ENCODE measurements around the gene QPRT. TPM values are rescaled to one million over a fixed set of nuclear protein-coding genes. Genes with fewer than 3 reads are reported as not detected.

Gene QPRT
- total and polyA plus RNA-seq, 2 donors (not counting 1 experiment from before 2014, with no cell fraction given) = 0.06 to 0.22 TPM

- H3K79me2 ChIP-seq (ENCODE audit: control insufficient read depth, insufficient read depth, low read length) = no peaks in the 10 kb centered on the region
- WGBS (ENCODE audit: insufficient coverage) = 60% methylated on average over 13 of the region's 17 CpGs
- intact Hi-C loops (cut with micrococcal nuclease) = loop anchor here (2.0 kb wide), 1 partner anchor 49 kb away; no protein-coding TSS in a partner anchor
Measured at GRCh38 chr16:29662000-29662728, 16.8 kb upstream of the QPRT start.

More at GRCh38 chr16:29662000-29662728, 16.8 kb upstream of the QPRT start:
- no peak overlapping the region for H3K9ac ChIP-seq (ENCODE audit: low read length)
- peak overlapping the region; percentile 52 for H3K4me3 Mint-ChIP-seq
- ChIA-PET CTCF (interaction anchor here (0.9 kb wide), 1 partner anchor 11 kb away, joined by 3 read pairs; no protein-coding TSS in a partner anchor), POLR2A (interaction anchor here (0.7 kb wide), 2 partner anchors 13 to 1539 kb away, joined by 3 read pairs; no protein-coding TSS in a partner anchor)
- peaks cover 54% of the 10 kb centered on the region for H3K4me1 Mint-ChIP-seq
- no peaks in the 10 kb centered on the region for H3K27me3 Mint-ChIP-seq
- no peaks in the 10 kb centered on the region for H3K36me3 ChIP-seq (replicated peaks in 1 of 2; ENCODE audit: control extremely low read depth in 1 of 2, control insufficient read depth in 1 of 2, extremely low read depth in 1 of 2, insufficient read depth in 2 of 2, low read length in 1 of 2)
- no peaks in the 10 kb centered on the region for H3K9me3 Mint-ChIP-seq (ENCODE audit: insufficient read depth)
- no peaks in the 10 kb centered on the region for H3K9me3 ChIP-seq (ENCODE audit: control extremely low read depth in 1 of 3, control insufficient read depth in 2 of 3, insufficient read depth in 1 of 3, low read length in 2 of 3)
- H4K20me1 ChIP-seq (ENCODE audit: control insufficient read depth, insufficient read depth, low read length, poor library complexity, severe bottlenecking) = peaks cover 8% of the 10 kb centered on the region
- H3K27ac Mint-ChIP-seq = no peak overlapping the region
- no peak for ATAC-seq (ENCODE audit: low read depth)
- DNase-seq = no peak
- no peak overlapping the region for H3K4me3 ChIP-seq (ENCODE audit: control extremely low read depth in 1 of 5, extremely low read depth in 1 of 5, insufficient read depth in 1 of 5, low read depth in 2 of 5, low read length in 4 of 5)
- H3K27me3 ChIP-seq (replicated peaks in 1 of 4; ENCODE audit: control extremely low read depth in 1 of 4, control insufficient read depth in 3 of 4, insufficient read depth in 4 of 4, low read length in 3 of 4) = no peaks in the 10 kb centered on the region
- TF ChIP-seq EZH2 (IDR thresholded peaks at IDR 0.05; ENCODE audit: borderline replicate concordance, insufficient read depth, low read depth, low read length, poor library complexity, severe bottlenecking) (no peak), CTCF (IDR thresholded peaks at IDR 0.05) (no peak)
- no peak overlapping the region for H3K27ac ChIP-seq (ENCODE audit: low read length in 2 of 2)
- peak overlapping the region; percentile 71 for H3K4me2 ChIP-seq (replicated peaks; ENCODE audit: low read depth, low read length, poor library complexity, severe bottlenecking)
- H2AFZ ChIP-seq (ENCODE audit: insufficient read depth, low read depth, low read length, poor library complexity, severe bottlenecking) = peak overlapping the region; percentile 32
- peaks cover 51 to 57% of the 10 kb centered on the region in 2 donors for H3K4me1 ChIP-seq (ENCODE audit: control insufficient read depth in 2 of 2, insufficient read depth in 2 of 2, low read length in 2 of 2)

All from B cell (primary cell).